Neuron (in vitro differentiated cells): ENCODE measurements around the gene CITED4.
A peak's percentile ranks its signal among the peaks of the same experiment; 100 is the strongest.

Source experiments
- H2AFZ ChIP-seq: one replicate; pipeline ENCODE4 v1.6.1; 2013; ENCODE audit warnings: low read depth, mild to moderate bottlenecking, inconsistent platforms, low read length, moderate library complexity
- H3K27me3 ChIP-seq: one replicate; pipeline ENCODE4 v1.6.1; 2013; ENCODE audit warnings: low read length; ENCODE audit not compliant: insufficient read depth
- H3K36me3 ChIP-seq: one replicate; pipeline ENCODE4 v1.6.1; 2013; ENCODE audit warnings: low read length; ENCODE audit not compliant: insufficient read depth
- H3K4me1 ChIP-seq: one replicate; pipeline ENCODE4 v1.6.1; 2013; ENCODE audit warnings: low read length; ENCODE audit not compliant: insufficient read depth
- H3K4me3 ChIP-seq: 2 replicates; pipeline ENCODE4 v1.5.1; 2013; ENCODE audit warnings: mild to moderate bottlenecking, low read length, moderate library complexity
- H3K9me3 ChIP-seq: one replicate; pipeline ENCODE4 v1.6.1; 2013; ENCODE audit warnings: low read length

The CITED4 gene

GRCh38 chr1:40830419-40830943 is 31.7 kb downstream of the CITED4 start:
- no peak overlapping the region for H3K4me3 ChIP-seq
- H3K27me3 ChIP-seq, result no peaks in the 10 kb centered on the region
- no peaks in the 10 kb centered on the region for H3K9me3 ChIP-seq
- no peaks in the 10 kb centered on the region for H3K36me3 ChIP-seq
- no peak overlapping the region for H2AFZ ChIP-seq
- H3K4me1 ChIP-seq, result peaks cover 13% of the 10 kb centered on the region

DNA sequence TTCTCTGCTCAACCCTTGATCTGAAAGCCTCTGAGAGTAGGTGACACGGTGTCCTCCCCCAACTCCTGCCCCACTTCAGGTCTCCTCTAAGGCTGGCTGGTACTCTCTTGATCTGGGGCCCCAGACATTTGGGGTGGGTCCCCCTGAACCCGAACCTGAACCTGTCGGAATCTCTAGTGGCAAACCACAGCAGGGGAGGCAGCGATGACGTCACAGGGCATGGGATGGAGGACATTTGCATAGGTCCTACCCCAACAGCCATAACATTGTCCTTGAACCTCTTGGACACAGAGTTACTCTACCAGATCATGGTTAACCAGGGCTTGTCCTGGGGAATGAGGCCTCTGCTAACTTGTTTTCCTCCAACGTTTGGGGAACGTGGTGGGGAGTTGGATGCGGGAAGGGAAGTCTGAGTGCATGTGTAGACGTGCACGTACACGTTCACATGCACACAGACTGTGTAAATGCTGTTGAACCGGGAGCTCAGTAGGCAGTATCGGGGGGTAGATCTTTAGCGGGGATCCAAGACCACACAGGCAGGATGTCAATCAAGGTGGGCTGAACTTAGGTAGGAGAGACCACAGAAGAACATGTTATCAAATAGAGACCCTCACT is 32.4 kb downstream of the CITED4 start:
- Histone ChIP-seq H3K27me3 (no peaks in the 10 kb centered on the region), H3K4me1 (peaks cover 20% of the 10 kb centered on the region), H2AFZ (no peak overlapping the region), H3K36me3 (no peaks in the 10 kb centered on the region), H3K4me3 (no peak overlapping the region), H3K9me3 (no peaks in the 10 kb centered on the region)

DNA sequence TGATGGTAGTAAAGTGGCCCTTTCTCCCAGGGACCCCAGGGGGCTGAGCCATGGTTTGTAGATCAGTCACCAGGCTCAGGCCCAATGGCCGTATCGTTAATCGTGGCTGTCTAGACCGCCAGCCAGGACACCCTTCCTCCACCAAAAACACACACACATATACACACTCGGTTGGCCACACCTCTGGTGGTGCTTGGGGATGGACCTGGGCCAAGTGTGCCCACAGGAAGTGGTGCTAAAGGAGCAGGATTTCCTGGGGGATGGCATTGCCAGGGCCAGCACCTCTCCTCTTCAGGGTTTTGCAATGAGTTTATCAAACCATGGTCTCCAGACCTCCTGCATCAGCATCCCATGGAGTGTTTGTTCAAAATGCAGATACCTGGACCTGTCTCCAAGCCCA is 36.2 kb downstream of the CITED4 start:
- Histone ChIP-seq H3K4me1 (peaks cover 43% of the 10 kb centered on the region), H2AFZ (no peak overlapping the region), H3K36me3 (no peaks in the 10 kb centered on the region), H3K27me3 (no peaks in the 10 kb centered on the region), H3K9me3 (no peaks in the 10 kb centered on the region), H3K4me3 (no peak overlapping the region)

- peaks cover 45% of the 10 kb centered on the region for H3K4me1 ChIP-seq
- no peaks in the 10 kb centered on the region for H3K9me3 ChIP-seq
- no peaks in the 10 kb centered on the region for H3K27me3 ChIP-seq
- H2AFZ ChIP-seq, result no peak overlapping the region
- no peaks in the 10 kb centered on the region for H3K36me3 ChIP-seq
- H3K4me3 ChIP-seq, result no peak overlapping the region
These were observed 36.8 kb downstream of the CITED4 start for GRCh38 chr1:40825435-40825788.

GRCh38 chr1:40824591-40825434 is 37.4 kb downstream of the CITED4 start:
- H2AFZ ChIP-seq, result no peak overlapping the region
- H3K4me1 ChIP-seq, result peaks cover 45% of the 10 kb centered on the region
- no peak overlapping the region for H3K4me3 ChIP-seq
- no peaks in the 10 kb centered on the region for H3K9me3 ChIP-seq
- H3K27me3 ChIP-seq, result no peaks in the 10 kb centered on the region
- H3K36me3 ChIP-seq, result no peaks in the 10 kb centered on the region

- H3K9me3 ChIP-seq, result no peaks in the 10 kb centered on the region
- H2AFZ ChIP-seq, result no peak overlapping the region
- H3K4me1 ChIP-seq, result peaks cover 45% of the 10 kb centered on the region
- no peaks in the 10 kb centered on the region for H3K36me3 ChIP-seq
- H3K4me3 ChIP-seq, result no peak overlapping the region
- peaks cover 2% of the 10 kb centered on the region for H3K27me3 ChIP-seq
These were observed 38.2 kb downstream of the CITED4 start for GRCh38 chr1:40823983-40824382.

GRCh38 chr1:40823345-40823744 is 38.8 kb downstream of the CITED4 start:
- Histone ChIP-seq H3K36me3 (no peaks in the 10 kb centered on the region), H2AFZ (no peak overlapping the region), H3K4me3 (no peak overlapping the region), H3K9me3 (no peaks in the 10 kb centered on the region), H3K27me3 (peaks cover 4% of the 10 kb centered on the region), H3K4me1 (peaks cover 47% of the 10 kb centered on the region)

- Histone ChIP-seq H3K9me3 (no peaks in the 10 kb centered on the region), H3K4me3 (no peak overlapping the region), H2AFZ (no peak overlapping the region), H3K4me1 (peaks cover 47% of the 10 kb centered on the region), H3K36me3 (no peaks in the 10 kb centered on the region), H3K27me3 (peaks cover 5% of the 10 kb centered on the region)
These were observed 39.3 kb downstream of the CITED4 start for GRCh38 chr1:40822890-40823289.

DNA sequence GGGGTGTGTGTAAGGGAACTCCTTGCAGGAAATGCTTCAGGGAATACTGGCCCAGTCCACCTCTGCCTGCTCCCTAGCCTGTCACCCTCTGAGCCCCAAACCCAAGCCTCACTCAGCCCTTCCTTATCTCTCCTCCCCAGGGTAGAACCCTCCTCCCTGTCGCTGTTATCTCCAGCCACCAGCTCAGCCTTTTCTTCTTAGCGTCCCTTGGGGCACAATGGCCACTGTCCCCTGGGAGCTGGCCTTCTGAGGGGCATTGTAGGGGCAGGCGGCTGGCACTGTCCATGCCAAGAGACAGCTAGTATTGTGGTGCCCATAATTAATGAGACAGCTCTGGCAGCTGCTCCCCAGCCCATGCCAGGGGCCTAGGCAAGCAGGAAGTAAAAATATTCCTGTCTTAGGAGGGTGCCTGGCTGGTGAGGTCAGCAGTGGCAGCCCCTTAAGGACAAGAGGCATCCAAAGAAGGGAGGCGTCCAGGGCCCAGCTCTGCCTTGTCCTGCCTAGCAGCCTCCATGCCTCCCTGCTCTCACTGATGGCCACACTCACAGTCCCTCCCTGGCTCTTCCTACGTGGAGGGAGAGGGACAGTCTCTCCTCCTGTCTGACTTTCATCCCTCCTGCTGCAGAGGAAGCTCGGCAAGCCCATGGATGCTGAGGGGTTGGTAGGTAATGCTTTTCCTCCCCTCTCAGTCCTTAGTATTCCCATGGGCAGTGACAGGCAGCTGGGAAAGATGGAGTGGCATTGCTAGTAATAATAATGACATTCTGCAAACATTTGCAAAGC is 41.1 kb downstream of the CITED4 start:
- Histone ChIP-seq H3K9me3 (no peaks in the 10 kb centered on the region), H3K36me3 (no peaks in the 10 kb centered on the region), H3K4me1 (peaks cover 41% of the 10 kb centered on the region), H2AFZ (no peak overlapping the region), H3K27me3 (peaks cover 7% of the 10 kb centered on the region), H3K4me3 (no peak overlapping the region)

DNA sequence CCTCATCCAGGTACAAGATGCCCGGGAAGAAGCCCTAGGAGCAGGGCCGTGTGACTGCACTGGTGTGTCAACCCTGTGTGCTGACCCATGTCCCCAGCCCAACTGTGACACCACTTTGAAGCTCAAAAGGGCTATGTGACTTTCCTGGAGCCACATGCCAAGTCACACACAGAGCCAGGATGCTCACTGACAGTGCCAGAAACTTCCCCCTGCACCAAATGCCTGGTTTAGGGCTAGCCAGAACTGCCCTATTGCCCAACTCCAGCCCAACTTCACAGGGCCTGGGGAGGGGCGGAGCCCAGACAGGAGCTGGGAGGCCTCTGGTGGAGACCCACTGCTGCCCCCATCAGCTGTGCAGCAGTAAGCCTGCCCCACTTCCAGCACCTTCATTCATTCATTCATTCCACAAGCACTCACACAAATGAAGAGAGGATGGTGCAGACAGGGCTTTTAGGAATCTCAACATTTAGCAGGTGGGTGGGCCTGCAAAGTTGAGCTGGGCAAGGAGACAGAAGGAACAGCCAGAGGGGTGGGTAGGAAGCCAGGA is 41.8 kb downstream of the CITED4 start:
- peaks cover 11% of the 10 kb centered on the region for H3K27me3 ChIP-seq
- H3K9me3 ChIP-seq, result no peaks in the 10 kb centered on the region

GRCh38 chr1:40819101-40819500 is 43.1 kb downstream of the CITED4 start:
- H3K27me3 ChIP-seq, result peaks cover 11% of the 10 kb centered on the region
- H3K4me1 ChIP-seq, result peaks cover 21% of the 10 kb centered on the region
- H3K36me3 ChIP-seq, result no peaks in the 10 kb centered on the region
- H3K9me3 ChIP-seq, result no peaks in the 10 kb centered on the region
- H2AFZ ChIP-seq, result no peak overlapping the region
- no peak overlapping the region for H3K4me3 ChIP-seq

More for the DNA sequence above, 41.8 kb downstream of the CITED4 start:
- Histone ChIP-seq H3K4me1 (peaks cover 33% of the 10 kb centered on the region), H3K4me3 (no peak overlapping the region), H3K36me3 (no peaks in the 10 kb centered on the region), H2AFZ (no peak overlapping the region)

- Histone ChIP-seq H3K4me3 (peak overlapping the region; percentile 29), H3K9me3 (no peaks in the 10 kb centered on the region), H2AFZ (peak overlapping the region; percentile 3), H3K27me3 (peaks cover 11% of the 10 kb centered on the region), H3K4me1 (peaks cover 17% of the 10 kb centered on the region), H3K36me3 (no peaks in the 10 kb centered on the region)
These were observed 43.8 kb downstream of the CITED4 start for GRCh38 chr1:40818264-40818961.
